Endothelial cell of umbilical vein (primary cell): ENCODE data around the gene METTL16. TPM values are rescaled to one million over a fixed set of nuclear protein-coding genes. Genes with fewer than 3 reads are reported as not detected.

Experiments
- BruUV-seq: library from RNA; stranded (reverse); fragments of 400-500 nt; replicated peaks from 2 replicates; lab custom pipeline; 2021; lab: Mats Ljungman, UMichigan
- CTCF ChIA-PET: fragments of 300-600, 350-600 bp; sonication (Branson Sonifier 250); formaldehyde crosslinking; loops from one replicate; lab custom pipeline; 2021; ENCODE audit warnings: antibody characterized with exemption, inconsistent platforms; lab: Charles Lee
- POLR2A ChIA-PET: fragments of 300-600, 350-600 bp; sonication (Branson Sonifier 250); formaldehyde crosslinking; loops from one replicate; lab custom pipeline; 2021; ENCODE audit warnings: antibody characterized with exemption, inconsistent platforms; lab: Charles Lee
- DNase-seq: peaks from one replicate; pipeline ENCODE4 v3.0.0-alpha.2; 2011; ENCODE audit warnings: low read depth, low spot score
- FAIRE-seq: peaks from 2 replicates; lab custom pipeline; 2011; peaks lifted over from hg19 to GRCh38; lab: Jason Lieb, UNC
- H2AFZ ChIP-seq: 2 replicates; pipeline ENCODE4 v1.6.0; 2012; ENCODE audit warnings: low read depth, low read length, control low read depth, inconsistent platforms
- H3K27ac ChIP-seq: 2 replicates; pipeline ENCODE4 v1.5.1; 2011; ENCODE audit warnings: low read depth, mild to moderate bottlenecking, control low read depth, low read length, moderate library complexity; ENCODE audit not compliant: insufficient read depth
- H3K27me3 ChIP-seq, 2 experiments: 2 replicates each; pipeline versions ENCODE4 v1.6.0 to v1.6.1; 2011; ENCODE audit warnings: low read length in 2 of 2, mixed read lengths in 1 of 2; ENCODE audit not compliant: control insufficient read depth in 2 of 2, insufficient read depth in 2 of 2
- H3K36me3 ChIP-seq, 2 experiments: 2 replicates in 1 of 2; 3 replicates in 1 of 2; pipeline ENCODE4 v1.5.1; 2011; ENCODE audit warnings: low read length in 2 of 2, mild to moderate bottlenecking in 1 of 2, moderate library complexity in 1 of 2; ENCODE audit not compliant: control insufficient read depth in 2 of 2, insufficient read depth in 2 of 2; ENCODE audit errors: extremely low read depth in 1 of 2
- H3K4me1 ChIP-seq: 3 replicates; pipeline ENCODE4 v1.5.1; 2011; ENCODE audit warnings: mild to moderate bottlenecking, low read length; ENCODE audit not compliant: control insufficient read depth, insufficient read depth; ENCODE audit errors: extremely low read depth
- H3K4me2 ChIP-seq: 2 replicates; pipeline ENCODE4 v1.6.1; 2011; ENCODE audit warnings: low read length, control low read depth, mixed read lengths; ENCODE audit not compliant: insufficient read depth
- H3K4me3 ChIP-seq, 3 experiments: fragments of 200-600 bp in 1 of 3; sonication (generic), shearing (Covaris generic) in 1 of 3; replicated peaks in 1 of 3; 2 replicates each; pipeline ENCODE4 v1.5.1; 2011 to 2016; ENCODE audit warnings: control low read depth in 3 of 3, low read length in 3 of 3, mild to moderate bottlenecking in 2 of 3, inconsistent platforms in 1 of 3, low read depth in 1 of 3, moderate library complexity in 1 of 3; ENCODE audit not compliant: insufficient read depth in 1 of 3
- H3K79me2 ChIP-seq: 2 replicates; pipeline ENCODE4 v1.6.0; 2012; ENCODE audit warnings: low read length, inconsistent platforms; ENCODE audit not compliant: control insufficient read depth, insufficient read depth
- H3K9ac ChIP-seq: replicated peaks from 2 replicates; pipeline ENCODE3; 2011; ENCODE audit warnings: low read length, control low read depth; ENCODE audit not compliant: insufficient read depth; ENCODE audit errors: extremely low read depth
- H3K9me1 ChIP-seq: replicated peaks from 3 replicates; pipeline ENCODE4 v1.6.0; 2011; ENCODE audit warnings: mild to moderate bottlenecking, low read length; ENCODE audit not compliant: control insufficient read depth, insufficient read depth; ENCODE audit errors: extremely low read depth
- H3K9me3 ChIP-seq: replicated peaks from 2 replicates; pipeline ENCODE4 v1.5.1; 2012; ENCODE audit warnings: low read length, inconsistent platforms; ENCODE audit not compliant: control insufficient read depth, insufficient read depth
- H4K20me1 ChIP-seq: replicated peaks from 2 replicates; pipeline ENCODE3; 2011; ENCODE audit warnings: mild to moderate bottlenecking, low read length; ENCODE audit not compliant: control insufficient read depth, insufficient read depth; ENCODE audit errors: extremely low read depth
- EZH2 ChIP-seq: IDR thresholded peaks from 2 replicates; pipeline ENCODE4 v1.6.1; 2012; ENCODE audit warnings: borderline replicate concordance, low read depth, mild to moderate bottlenecking, moderate library complexity, low read length, inconsistent platforms; ENCODE audit not compliant: severe bottlenecking
- FOS ChIP-seq: IDR thresholded peaks from 2 replicates; pipeline ENCODE4 v1.6.1; 2011; ENCODE audit warnings: mild to moderate bottlenecking, low read length, moderate library complexity, borderline replicate concordance; ENCODE audit not compliant: insufficient read depth
- GATA2 ChIP-seq: IDR thresholded peaks from 2 replicates; pipeline ENCODE4 v1.7.0; 2011; ENCODE audit warnings: low read depth, mild to moderate bottlenecking, moderate library complexity, mixed read lengths, low read length; ENCODE audit not compliant: insufficient read length, insufficient read depth
- JUN ChIP-seq: IDR thresholded peaks from 2 replicates; pipeline ENCODE4 v1.6.1; 2011; ENCODE audit warnings: borderline replicate concordance, low read depth; ENCODE audit not compliant: insufficient read length, insufficient read depth
- MYC ChIP-seq: IDR thresholded peaks from one replicate; pipeline ENCODE4 v1.6.1; 2011; ENCODE audit warnings: mild to moderate bottlenecking, low read depth, low read length
- POLR2A ChIP-seq: IDR thresholded peaks from 2 replicates; pipeline ENCODE4 v1.6.1; 2012; ENCODE audit warnings: low read depth, mild to moderate bottlenecking, control low read depth, low read length
- POLR2AphosphoS5 ChIP-seq: IDR thresholded peaks from 2 replicates; pipeline ENCODE4 v1.6.1; 2012; ENCODE audit warnings: low read depth, mild to moderate bottlenecking, control low read depth, low read length, moderate library complexity; ENCODE audit not compliant: insufficient read depth
- dilution Hi-C: fragments of 300-500 bp; cut with MboI; formaldehyde crosslinking; loops from one replicate; pipeline ENCODE4 v1.15.0; 2019; ENCODE audit warnings: low sequenced_read_pairs; ENCODE audit not compliant: extremely low pct_ligation_motif_present
- intact Hi-C: fragments of 100-400 bp; cut with micrococcal nuclease; formaldehyde crosslinking; loops from one replicate; pipeline ENCODE4 v1.10.0; 2022
- polyA plus RNA-seq, 4 experiments: library from polyadenylated mRNA; depleted of rRNA in 3 of 4; stranded (reverse) in 3 of 4; unstranded in 1 of 4; fragments of >200 nt; gene quantifications; 2 replicates each; pipeline versions ENCODE4 v1.2.1 to v1.2.3, GENCODE V29; 2011 to 2012; ENCODE audit warnings: missing spikeins in 1 of 4
- total RNA-seq: library from RNA; stranded (reverse); gene quantifications from 2 replicates; pipeline ENCODE4 v1.2.3, GENCODE V29; 2021
- TF ChIP-seq, protein P1 (sequence below), 2 donors: IDR thresholded peaks; 1 replicate in 1 of 2; 2 replicates in 1 of 2; pipeline ENCODE4 v1.5.1; 2011; ENCODE audit warnings: low read length in 2 of 2, mild to moderate bottlenecking in 2 of 2, moderate library complexity in 2 of 2, control low read depth in 1 of 2, inconsistent platforms in 1 of 2, low read depth in 1 of 2; ENCODE audit not compliant: insufficient read depth in 1 of 2; ENCODE audit errors: extremely low read depth in 1 of 2
- TF ChIP-seq, protein P2 (sequence below): IDR thresholded peaks from 2 replicates; pipeline ENCODE4 v1.6.1; 2011; ENCODE audit not compliant: insufficient read depth, insufficient read length

METTL16 gene
- total and polyA plus RNA-seq, 2 donors (not counting 3 experiments of a cell fraction or from before 2014, with no cell fraction given): 11.0 to 24.7 TPM

DNA sequence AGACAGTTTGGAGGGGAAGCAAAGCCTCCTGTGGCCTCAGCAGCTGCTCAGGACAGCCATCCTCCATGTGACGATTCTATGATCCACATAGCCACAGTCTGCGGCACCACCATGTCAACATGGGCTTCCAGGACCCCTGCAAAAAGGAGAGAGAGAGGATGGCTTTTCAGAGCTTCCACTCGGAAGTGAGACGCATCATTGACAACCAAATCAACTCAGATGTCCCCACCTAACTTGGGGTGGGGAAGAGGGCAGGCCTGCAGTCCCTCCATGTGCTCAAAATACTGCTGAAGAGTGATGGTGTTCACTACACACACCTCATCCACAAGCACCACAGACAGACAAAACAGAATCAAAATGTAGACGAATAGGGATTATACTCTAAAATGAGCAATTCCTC lies 5.9 kb upstream of the METTL16 start:
- Histone ChIP-seq H4K20me1 (no peaks in the 10 kb centered on the region), H2AFZ (no peak overlapping the region), H3K79me2 (no peaks in the 10 kb centered on the region), H3K4me1 (no peaks in the 10 kb centered on the region), H3K36me3 (no peaks in the 10 kb centered on the region), H3K4me2 (no peak overlapping the region), H3K27ac (no peak overlapping the region), H3K9me3 (no peaks in the 10 kb centered on the region), H3K4me3 (no peak overlapping the region), H3K9ac (no peak overlapping the region), H3K9me1 (no peaks in the 10 kb centered on the region), H3K27me3 (no peaks in the 10 kb centered on the region)
- BruUV-seq: no TSS peak
- POLR2A ChIA-PET: no interaction called here
- CTCF ChIA-PET: no interaction called here
- DNase-seq (no peak), FAIRE-seq (no peak)
- intact Hi-C loops (loop anchor here (10.0 kb wide), 1 partner anchor 157 kb away; no protein-coding TSS in a partner anchor), dilution Hi-C loops (no loop called here)
- TF ChIP-seq POLR2A: no peak
- TF ChIP-seq GATA2: no peak
- TF ChIP-seq FOS: no peak
- no peak for TF ChIP-seq POLR2AphosphoS5
- TF ChIP-seq JUN: no peak
- no peak for TF ChIP-seq EZH2
- no peak for TF ChIP-seq MYC
- TF ChIP-seq, protein P1, sequence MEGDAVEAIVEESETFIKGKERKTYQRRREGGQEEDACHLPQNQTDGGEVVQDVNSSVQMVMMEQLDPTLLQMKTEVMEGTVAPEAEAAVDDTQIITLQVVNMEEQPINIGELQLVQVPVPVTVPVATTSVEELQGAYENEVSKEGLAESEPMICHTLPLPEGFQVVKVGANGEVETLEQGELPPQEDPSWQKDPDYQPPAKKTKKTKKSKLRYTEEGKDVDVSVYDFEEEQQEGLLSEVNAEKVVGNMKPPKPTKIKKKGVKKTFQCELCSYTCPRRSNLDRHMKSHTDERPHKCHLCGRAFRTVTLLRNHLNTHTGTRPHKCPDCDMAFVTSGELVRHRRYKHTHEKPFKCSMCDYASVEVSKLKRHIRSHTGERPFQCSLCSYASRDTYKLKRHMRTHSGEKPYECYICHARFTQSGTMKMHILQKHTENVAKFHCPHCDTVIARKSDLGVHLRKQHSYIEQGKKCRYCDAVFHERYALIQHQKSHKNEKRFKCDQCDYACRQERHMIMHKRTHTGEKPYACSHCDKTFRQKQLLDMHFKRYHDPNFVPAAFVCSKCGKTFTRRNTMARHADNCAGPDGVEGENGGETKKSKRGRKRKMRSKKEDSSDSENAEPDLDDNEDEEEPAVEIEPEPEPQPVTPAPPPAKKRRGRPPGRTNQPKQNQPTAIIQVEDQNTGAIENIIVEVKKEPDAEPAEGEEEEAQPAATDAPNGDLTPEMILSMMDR (IDR thresholded peaks at IDR 0.05; ENCODE audit: extremely low read depth in 1 of 2, insufficient read depth in 1 of 2, low read depth in 1 of 2, low read length in 2 of 2): no peak
- TF ChIP-seq, protein P2, sequence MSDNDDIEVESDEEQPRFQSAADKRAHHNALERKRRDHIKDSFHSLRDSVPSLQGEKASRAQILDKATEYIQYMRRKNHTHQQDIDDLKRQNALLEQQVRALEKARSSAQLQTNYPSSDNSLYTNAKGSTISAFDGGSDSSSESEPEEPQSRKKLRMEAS: no peak
